ENCODE measurements around the gene HELZ2.
"Not testable (repeated sequence)": the region's sequence is repeated elsewhere in the genome, so short reads cannot be mapped to it uniquely, and the experiment has no call there.

Gene HELZ2

GRCh38 chr20:63618291-63618980 is 44.4 kb upstream of the HELZ2 start:
- TF ChIP-seq POLR2A (IDR thresholded peaks at IDR 0.05; ENCODE audit: extremely low read depth, insufficient read length), result no peak
- TF ChIP-seq MYC (IDR thresholded peaks at IDR 0.05; ENCODE audit: low read depth, low read length), result no peak
- TF ChIP-seq CTCF (IDR thresholded peaks at IDR 0.05; ENCODE audit: low read depth, low read length), result no peak
- no peak for TF ChIP-seq MAX (IDR thresholded peaks at IDR 0.05; ENCODE audit: low read depth, low read length)
- H3K4me3 ChIP-seq (ENCODE audit: low read depth, low read length), result no peak overlapping the region
- DNase-seq (ENCODE audit: low read depth), result no peak

DNA sequence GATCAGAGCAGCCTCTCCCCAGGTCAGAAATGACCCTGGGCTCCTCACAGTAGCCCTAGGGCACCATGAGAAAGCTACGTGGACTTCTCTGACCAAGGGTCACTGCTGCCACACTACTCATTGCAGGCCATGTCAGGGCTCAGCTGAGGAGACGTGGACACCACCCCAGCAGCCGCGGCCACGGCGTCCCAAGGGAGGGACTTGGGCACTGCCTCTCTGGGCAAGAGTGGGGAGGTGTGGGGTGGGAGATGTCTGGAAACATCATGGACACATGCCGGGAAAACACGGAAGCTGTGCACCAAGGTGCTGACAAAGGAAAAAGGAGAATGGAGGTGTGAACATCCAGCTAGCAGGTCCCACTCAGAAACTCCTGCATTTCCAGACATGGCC is 43.8 kb upstream of the HELZ2 start:
- H3K4me3 ChIP-seq (ENCODE audit: low read depth, low read length), result no peak overlapping the region
- TF ChIP-seq POLR2A (IDR thresholded peaks at IDR 0.05; ENCODE audit: extremely low read depth, insufficient read length) (no peak), CTCF (IDR thresholded peaks at IDR 0.05; ENCODE audit: low read depth, low read length) (no peak), MYC (IDR thresholded peaks at IDR 0.05; ENCODE audit: low read depth, low read length) (no peak), MAX (IDR thresholded peaks at IDR 0.05; ENCODE audit: low read depth, low read length) (no peak)
- DNase-seq (ENCODE audit: low read depth), result no peak

DNA sequence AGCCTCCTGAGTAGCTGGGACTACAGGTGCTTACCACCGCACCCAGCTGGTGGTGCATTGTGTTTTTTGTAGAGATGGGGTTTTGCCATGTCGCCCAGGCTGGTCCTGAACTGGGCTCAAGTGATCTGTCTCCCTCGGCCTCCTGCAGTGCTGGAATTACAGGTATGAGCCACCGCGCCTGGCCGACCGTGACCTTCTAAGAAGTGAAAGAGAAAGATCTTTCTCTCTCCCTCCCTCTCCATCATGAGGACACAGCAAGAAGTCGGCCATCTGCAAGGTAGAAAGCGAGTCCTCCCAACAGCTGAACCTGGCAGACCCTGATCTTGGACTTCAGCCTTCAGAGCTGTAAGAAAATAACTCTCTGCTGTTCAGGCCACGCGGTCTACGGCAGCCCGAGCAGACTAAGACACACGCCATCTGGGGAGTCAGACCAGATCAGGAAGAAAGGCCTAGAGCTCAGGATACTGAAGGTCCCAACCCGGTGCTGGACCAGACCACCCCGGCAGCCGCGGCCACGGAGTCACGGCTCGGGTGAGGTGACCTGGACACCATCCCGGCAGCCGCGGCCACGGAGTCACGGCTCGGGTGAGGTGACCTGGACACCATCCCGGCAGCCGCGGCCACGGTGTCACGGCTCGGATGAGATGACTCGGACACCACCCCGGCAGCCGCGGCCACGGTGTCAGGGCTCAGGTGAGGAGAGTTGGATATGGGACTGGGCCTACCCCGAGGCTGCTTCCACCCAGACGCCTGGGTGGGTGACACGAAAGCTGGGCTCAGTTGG is 43.2 kb upstream of the HELZ2 start:
- no peak for TF ChIP-seq MYC (IDR thresholded peaks at IDR 0.05; ENCODE audit: low read depth, low read length)
- TF ChIP-seq MAX (IDR thresholded peaks at IDR 0.05; ENCODE audit: low read depth, low read length), result no peak
- no peak for TF ChIP-seq CTCF (IDR thresholded peaks at IDR 0.05; ENCODE audit: low read depth, low read length)
- TF ChIP-seq POLR2A (IDR thresholded peaks at IDR 0.05; ENCODE audit: extremely low read depth, insufficient read length), result no peak
- no peak overlapping the region for H3K4me3 ChIP-seq (ENCODE audit: low read depth, low read length)
- DNase-seq (ENCODE audit: low read depth), result no peak

DNA sequence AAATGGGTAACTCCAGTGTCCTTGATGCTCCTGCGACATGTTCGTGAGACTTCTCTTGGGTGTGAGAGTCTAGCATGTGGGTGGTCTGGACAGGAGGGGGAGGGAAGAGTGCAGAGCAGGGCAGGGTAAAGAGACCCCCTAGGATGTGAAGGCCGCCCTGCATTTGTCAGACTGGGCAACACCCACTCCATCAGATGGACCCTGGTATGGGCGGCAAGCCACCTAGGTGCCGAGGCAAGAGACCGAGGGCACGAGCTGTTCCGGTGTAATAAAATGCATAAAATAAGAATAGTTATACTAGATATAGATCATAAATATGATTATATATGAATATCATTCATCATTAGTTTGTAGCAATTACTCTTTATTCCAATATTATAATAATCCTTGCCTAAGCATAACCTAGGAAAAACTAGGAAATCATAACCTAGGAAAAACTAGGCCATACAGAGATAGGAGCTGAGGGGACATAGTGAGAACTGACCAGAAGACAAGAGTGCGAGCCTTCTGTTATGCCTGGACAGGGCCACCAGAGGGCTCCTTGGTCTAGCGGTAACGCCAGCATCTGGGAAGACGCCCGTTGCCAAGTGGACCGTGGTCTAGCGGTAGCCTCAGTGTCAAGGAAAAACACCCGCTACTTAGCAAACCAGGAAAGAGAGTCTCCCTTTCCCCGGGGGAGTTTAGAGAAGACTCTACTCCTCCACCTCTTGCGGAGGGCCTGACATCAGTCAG is 40.0 kb upstream of the HELZ2 start:
- not testable (repeated sequence) for H3K4me3 ChIP-seq (ENCODE audit: low read depth, low read length); DNase-seq (ENCODE audit: low read depth)
- TF ChIP-seq CTCF (IDR thresholded peaks at IDR 0.05; ENCODE audit: low read depth, low read length), result peak; percentile 20

- no peak overlapping the region for H3K4me3 ChIP-seq (ENCODE audit: low read depth, low read length)
- TF ChIP-seq MYC (IDR thresholded peaks at IDR 0.05; ENCODE audit: low read depth, low read length), result 0 out of 2 replicates have a peak, but pooled peaks have one; percentile 17
- TF ChIP-seq MAX (IDR thresholded peaks at IDR 0.05; ENCODE audit: low read depth, low read length), result no peak; the same call in 1 of the 2 replicates
- no peak for TF ChIP-seq POLR2A (IDR thresholded peaks at IDR 0.05; ENCODE audit: extremely low read depth, insufficient read length)
- DNase-seq (ENCODE audit: low read depth), result peak; percentile 93
Observed at GRCh38 chr20:63612276-63612931, 38.4 kb upstream of the HELZ2 start.

All from NB4 (cell line).